Esophagus (tissue), 2 donors: ENCODE measurements around the gene GMPR. TPM values are rescaled to one million over a fixed set of nuclear protein-coding genes. Genes with fewer than 3 reads are reported as not detected.
"Not testable (repeated sequence)": the region's sequence is repeated elsewhere in the genome, so short reads cannot be mapped to it uniquely, and the experiment has no call there.

Experiments
- H3K27ac ChIP-seq, 2 donors: one replicate each; pipeline ENCODE4 v1.5.1; 2013; ENCODE audit warnings: low read depth in 2 of 2, mild to moderate bottlenecking in 2 of 2, inconsistent platforms in 1 of 2, low read length in 1 of 2, moderate library complexity in 1 of 2
- H3K27me3 ChIP-seq, 2 donors: one replicate each; pipeline ENCODE4 v1.6.1; 2013; ENCODE audit warnings: low read length in 2 of 2, control low read depth in 1 of 2, mild to moderate bottlenecking in 1 of 2; ENCODE audit not compliant: insufficient read depth in 2 of 2, control insufficient read depth in 1 of 2
- H3K36me3 ChIP-seq, 2 donors: one replicate each; pipeline ENCODE4 v1.6.1; 2013; ENCODE audit warnings: low read length in 1 of 2; ENCODE audit not compliant: control insufficient read depth in 2 of 2, insufficient read depth in 2 of 2
- H3K4me1 ChIP-seq, 2 donors: one replicate each; pipeline ENCODE4 v1.6.1; 2013; ENCODE audit warnings: low read length in 1 of 2; ENCODE audit not compliant: control insufficient read depth in 2 of 2, insufficient read depth in 2 of 2
- H3K4me3 ChIP-seq, 2 donors: one replicate each; pipeline ENCODE4 v1.5.1; 2013; ENCODE audit warnings: low read length in 2 of 2, mild to moderate bottlenecking in 2 of 2, low read depth in 1 of 2, moderate library complexity in 1 of 2
- H3K9me3 ChIP-seq, 2 donors: one replicate each; pipeline ENCODE4 v1.6.1; 2013; ENCODE audit warnings: mild to moderate bottlenecking in 2 of 2, low read depth in 1 of 2, low read length in 1 of 2, moderate library complexity in 1 of 2; ENCODE audit not compliant: control insufficient read depth in 2 of 2, insufficient read depth in 1 of 2
- WGBS, 2 donors: extraction: QIAGEN DNeasy Blood & Tissue Kit; methylation state at CpG; one replicate each; pipeline ENCODE4 v1.1.7; 2013; 5-methylcytosine and 5-hydroxymethylcytosine counted together
- polyA plus RNA-seq, 2 donors: library from polyadenylated mRNA; stranded (reverse); fragments of 200-250 nt; gene quantifications; one replicate each; pipeline ENCODE4 v1.2.3, GENCODE V29; 2013
- donor health status: healthy with polysubstance abuse.
- donor health status: Bipolar disorder and iron deficiency.

The GMPR gene
- polyA plus RNA-seq, 2 donors: 1.9 to 2.5 TPM

DNA sequence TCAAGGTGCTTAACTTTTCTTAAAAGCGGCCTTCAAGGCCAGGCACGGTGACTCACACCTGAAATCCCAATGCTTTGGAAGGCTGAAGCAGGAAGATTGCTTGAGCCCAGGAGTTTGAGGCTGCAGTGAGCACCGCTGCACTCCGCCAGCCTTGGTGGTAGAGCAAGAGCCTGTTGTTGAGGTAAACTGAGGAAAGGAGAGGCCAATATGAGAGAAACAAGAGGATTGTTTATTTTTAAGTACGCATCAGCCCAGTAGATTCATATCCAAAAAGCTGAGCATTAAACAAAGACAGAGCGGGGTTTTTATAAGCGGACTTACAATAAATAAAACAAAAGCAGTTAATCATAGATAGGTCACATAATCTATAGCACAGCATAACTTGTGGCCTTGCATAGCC lies 15.0 kb upstream of the GMPR start:
- Histone ChIP-seq H3K36me3 (no peaks in the 10 kb centered on the region), H3K4me1 (no peaks in the 10 kb centered on the region), H3K27me3 (no peaks in the 10 kb centered on the region), H3K4me3 (no peak overlapping the region), H3K9me3 (no peaks in the 10 kb centered on the region), H3K27ac (no peak overlapping the region)
- WGBS, 2 donors: 83 to 93% methylated on average over 7 of the region's 7 CpGs

DNA sequence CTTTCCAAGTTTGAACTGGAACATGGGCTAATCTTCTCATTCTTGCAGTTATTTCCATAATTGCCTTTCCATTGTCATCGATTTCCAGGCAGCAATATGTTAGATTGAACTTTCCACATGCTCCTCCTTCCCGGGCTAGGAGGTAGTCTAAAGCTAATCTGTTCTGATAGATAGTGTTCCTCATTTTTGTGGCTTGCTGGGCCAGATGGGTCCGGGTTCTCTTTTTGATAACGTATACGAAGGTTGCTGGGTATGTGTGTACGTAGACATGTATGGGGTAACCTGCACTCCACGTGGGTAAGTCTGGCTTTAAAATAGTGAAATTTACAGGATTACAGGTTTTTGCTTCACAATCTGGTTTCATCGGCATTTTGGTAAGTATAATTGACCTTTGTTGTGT lies 14.0 kb upstream of the GMPR start:
- WGBS, 2 donors: 83 to 84% methylated on average over 8 of the region's 8 CpGs

DNA sequence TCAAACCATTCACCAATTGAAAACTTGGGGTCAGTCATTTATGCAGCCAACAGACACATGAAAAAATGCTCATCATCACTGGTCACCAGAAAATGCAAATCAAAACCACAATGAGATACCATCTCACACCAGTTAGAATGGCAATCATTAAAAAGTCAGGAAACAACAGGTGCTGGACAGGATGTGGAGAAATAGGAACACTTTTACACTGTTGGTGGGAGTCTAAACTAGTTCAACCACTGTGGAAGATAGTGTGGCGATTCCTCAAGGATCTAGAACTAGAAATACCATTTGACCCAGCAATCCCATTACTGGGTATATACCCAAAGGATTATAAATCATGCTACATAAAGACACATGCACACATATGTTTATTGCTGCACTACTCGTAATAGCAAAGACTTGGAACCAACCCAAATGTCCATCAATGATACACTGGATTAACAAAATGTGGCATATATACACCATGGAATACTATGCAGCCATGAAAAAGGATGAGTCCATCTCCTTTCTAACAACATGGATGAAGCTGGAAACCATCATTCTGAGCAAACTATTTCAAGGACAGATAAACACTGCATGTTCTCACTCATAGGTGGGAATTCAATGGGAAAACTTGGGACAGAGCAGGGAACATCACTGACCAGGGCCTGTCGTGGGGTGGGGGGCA lies 13.2 kb upstream of the GMPR start:
- 76 to 88% methylated on average over 3 of the region's 3 CpGs for WGBS, 2 donors
- not testable (repeated sequence) for H3K4me1 ChIP-seq, H3K27me3 ChIP-seq, H3K9me3 ChIP-seq, H3K36me3 ChIP-seq, H3K4me3 ChIP-seq, H3K27ac ChIP-seq

More for the DNA sequence above, 14.0 kb upstream of the GMPR start:
- Histone ChIP-seq H3K4me3 (no peak overlapping the region), H3K9me3 (no peaks in the 10 kb centered on the region), H3K27me3 (no peaks in the 10 kb centered on the region), H3K4me1 (no peaks in the 10 kb centered on the region), H3K36me3 (no peaks in the 10 kb centered on the region), H3K27ac (no peak overlapping the region)

DNA sequence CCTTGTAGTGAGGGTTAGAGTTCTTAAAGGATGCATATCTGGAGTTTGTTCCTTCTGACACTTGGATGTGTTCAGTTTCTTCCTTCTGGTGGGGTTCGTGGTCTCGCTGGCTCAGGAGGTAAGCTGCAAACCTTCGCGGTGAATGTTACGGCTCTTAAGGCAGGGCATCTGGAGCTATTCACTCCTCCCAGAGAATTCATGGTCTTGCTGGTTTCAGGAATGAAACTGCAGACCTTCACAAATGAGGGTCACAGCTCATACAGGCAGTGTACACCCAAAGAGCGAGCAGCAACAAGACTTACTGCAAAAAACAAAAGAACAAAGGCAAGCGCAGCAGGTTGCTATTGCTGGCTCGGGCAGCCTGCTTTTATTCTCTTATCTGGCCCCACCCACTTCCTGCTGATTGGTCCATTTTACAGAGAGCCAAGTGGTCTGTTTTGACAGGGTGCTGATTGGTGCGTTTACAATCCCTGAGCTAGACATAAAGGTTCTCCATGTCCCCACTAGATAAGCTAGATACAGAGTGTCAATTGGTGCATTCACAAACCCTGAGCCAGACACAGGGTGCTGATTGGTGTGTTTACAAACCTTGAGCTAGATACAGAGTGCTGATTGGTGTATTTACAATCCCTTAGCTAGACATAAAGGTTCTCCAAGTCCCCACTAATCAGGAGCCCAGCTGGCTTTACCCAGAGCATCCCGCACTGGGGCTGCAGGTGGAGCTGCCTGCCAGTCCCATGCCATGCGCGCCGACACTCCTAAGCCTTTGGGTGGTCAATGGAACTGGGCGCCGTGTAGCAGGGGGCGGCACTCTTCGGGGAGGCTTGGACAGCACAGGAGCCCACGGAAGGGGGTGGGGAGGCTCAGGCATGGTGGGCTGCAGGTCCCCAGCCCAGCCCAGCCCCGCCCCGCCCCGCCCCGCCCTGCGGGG lies 12.0 kb upstream of the GMPR start:
- H3K36me3 ChIP-seq, H3K4me1 ChIP-seq, H3K27ac ChIP-seq, H3K27me3 ChIP-seq, H3K9me3 ChIP-seq, H3K4me3 ChIP-seq: not testable (repeated sequence)
- 87 to 90% methylated on average over 23 of the region's 23 CpGs for WGBS, 2 donors

DNA sequence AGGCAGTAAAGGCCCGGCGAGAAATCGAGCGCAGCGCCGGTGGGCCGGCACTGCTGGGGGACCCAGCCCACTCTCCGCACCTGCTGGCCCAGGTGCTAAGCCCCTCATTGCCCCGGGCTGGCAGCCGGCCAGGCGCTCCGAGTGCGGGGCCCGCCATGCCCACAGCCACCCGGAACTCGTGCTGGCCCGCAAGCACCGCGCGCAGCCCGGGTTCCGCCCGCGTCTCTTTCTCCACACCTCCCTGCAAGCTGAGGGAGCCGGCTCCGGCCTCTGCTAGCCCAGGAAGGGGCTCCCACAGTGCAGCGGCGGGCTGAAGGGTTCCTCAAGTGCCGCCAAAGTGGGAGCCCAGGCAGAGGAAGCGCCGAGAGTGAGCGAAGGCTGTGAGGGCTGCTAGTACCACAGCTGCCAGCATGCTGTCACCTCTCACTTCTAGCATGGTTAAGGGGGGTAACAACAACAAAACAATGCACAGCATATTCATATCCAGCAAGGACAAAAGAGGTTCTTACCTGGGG lies 11.3 kb upstream of the GMPR start:
- 91 to 94% methylated on average over 25 to 32 of the region's 32 CpGs for WGBS, 2 donors
- no peak overlapping the region for H3K27ac ChIP-seq
- H3K9me3 ChIP-seq: no peaks in the 10 kb centered on the region
- no peak overlapping the region for H3K4me3 ChIP-seq
- no peaks in the 10 kb centered on the region for H3K36me3 ChIP-seq
- H3K27me3 ChIP-seq: no peaks in the 10 kb centered on the region
- no peaks in the 10 kb centered on the region for H3K4me1 ChIP-seq

DNA sequence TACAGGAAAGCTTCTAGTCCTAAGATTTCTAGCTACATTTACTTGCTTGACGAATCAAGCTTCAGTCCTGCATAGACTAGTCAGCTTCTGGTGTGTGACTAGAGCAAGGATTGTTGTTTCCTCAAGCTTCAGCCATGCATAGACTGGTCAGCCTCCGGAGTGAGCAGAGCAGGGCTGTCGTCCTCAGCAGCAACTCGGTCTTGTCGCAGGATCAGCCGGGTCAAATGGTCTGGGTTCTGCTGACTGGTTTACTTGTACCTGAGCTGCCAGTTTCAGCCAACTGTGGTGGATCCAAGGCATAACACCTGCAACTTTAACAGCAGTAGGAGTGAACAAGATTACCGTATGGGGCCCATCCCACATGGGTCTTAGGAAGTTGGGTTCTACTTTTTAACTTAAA lies 10.8 kb upstream of the GMPR start:
- Histone ChIP-seq H3K27me3 (no peaks in the 10 kb centered on the region), H3K9me3 (no peaks in the 10 kb centered on the region), H3K36me3 (no peaks in the 10 kb centered on the region), H3K4me3 (no peak overlapping the region), H3K4me1 (no peaks in the 10 kb centered on the region), H3K27ac (no peak overlapping the region)
- 84 to 87% methylated on average over 7 of the region's 7 CpGs for WGBS, 2 donors

DNA sequence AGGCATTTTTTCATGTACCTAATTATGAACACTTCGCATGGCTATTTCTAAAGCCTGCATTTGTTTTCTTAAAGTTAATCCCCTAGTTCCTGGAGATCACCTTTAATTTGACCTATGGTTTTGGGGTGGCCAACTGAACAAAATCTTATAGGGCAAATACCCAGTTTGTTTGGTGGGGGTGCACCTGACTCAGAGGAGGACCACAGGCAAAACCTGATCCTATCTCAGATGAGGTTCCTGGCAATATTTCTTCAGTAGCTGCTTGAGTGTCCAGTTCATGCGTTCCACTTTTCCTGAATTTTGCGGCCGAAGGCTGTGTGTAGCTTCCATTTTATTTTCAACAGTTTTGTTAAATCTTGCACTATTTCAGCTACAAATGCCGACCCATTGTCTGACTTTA lies 10.3 kb upstream of the GMPR start:
- Histone ChIP-seq H3K27me3 (no peaks in the 10 kb centered on the region), H3K36me3 (no peaks in the 10 kb centered on the region), H3K4me3 (no peak overlapping the region), H3K27ac (no peak overlapping the region), H3K9me3 (no peaks in the 10 kb centered on the region), H3K4me1 (no peaks in the 10 kb centered on the region)
- WGBS, 2 donors: 88 to 97% methylated on average over 5 of the region's 5 CpGs

DNA sequence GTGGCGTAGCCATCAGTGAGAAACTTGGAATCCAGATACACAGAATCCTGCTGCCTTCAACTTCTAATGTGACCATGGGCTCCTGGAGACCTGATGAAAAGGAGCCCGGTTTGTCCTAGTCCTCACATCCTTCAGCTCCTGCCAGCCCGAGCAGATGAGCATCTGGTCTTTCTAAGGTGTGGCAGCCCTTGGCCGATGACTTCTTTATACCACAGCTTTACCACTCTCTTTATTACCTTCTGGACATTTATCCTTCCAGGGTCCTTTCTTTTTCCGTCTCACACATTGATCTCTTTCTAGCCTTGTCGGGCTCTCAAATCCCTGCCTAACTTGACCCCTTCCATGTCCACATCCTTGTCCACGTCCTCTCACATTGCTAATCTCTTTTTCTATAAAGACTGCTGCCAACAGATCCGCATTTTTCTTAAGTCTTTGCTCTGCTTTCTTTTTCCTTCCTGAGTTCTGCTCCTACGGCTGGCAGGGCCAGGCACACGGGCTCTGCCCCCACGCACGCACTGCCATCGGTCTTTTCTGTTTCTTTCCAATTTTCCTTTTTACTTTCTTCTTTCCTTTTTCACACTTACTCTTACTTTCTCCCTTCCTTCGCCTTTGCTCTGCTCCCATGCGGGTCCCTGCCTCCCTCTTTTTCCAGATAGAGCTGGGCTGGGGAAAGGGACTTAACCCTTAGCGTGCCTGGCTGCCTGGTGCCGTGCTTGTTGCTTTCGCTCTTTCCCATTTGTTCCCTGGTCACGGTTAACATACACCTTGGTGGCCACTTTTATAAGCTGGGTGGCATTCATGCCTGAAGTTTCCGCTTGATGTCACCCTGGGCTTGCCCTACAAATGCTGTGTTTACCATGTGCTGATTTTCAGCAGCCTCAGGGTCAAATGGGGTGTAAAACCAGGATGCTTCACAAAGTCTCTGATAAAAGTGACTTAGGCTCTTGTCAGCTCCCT lies 9.4 kb upstream of the GMPR start:
- Histone ChIP-seq H3K9me3 (no peaks in the 10 kb centered on the region), H3K27ac (no peak overlapping the region), H3K4me3 (no peak overlapping the region), H3K4me1 (no peaks in the 10 kb centered on the region), H3K27me3 (no peaks in the 10 kb centered on the region), H3K36me3 (no peaks in the 10 kb centered on the region)
- WGBS, 2 donors: 36 to 48% methylated on average over 19 to 20 of the region's 20 CpGs

DNA sequence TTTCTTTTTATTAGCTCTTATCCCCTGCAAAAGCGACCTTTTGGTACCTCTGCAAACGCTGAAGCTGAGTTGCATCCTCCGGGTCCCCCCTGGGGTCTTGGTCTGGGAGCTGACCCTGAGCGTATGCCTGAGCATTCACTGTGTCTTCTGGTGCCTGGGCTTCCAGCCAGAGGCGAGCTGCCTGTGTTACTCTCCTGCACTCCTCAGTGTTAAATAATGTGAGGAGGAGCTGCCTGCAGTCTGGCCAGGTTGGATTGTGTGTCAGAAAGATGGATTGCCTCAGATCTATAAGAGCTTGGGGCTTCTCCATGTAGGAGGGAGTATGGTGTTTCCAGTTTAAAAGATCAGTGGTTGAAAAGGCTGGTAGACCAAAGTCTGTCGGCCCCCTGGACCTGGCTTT lies 8.7 kb upstream of the GMPR start:
- Histone ChIP-seq H3K27ac (no peak overlapping the region), H3K4me1 (no peaks in the 10 kb centered on the region), H3K4me3 (no peak overlapping the region), H3K27me3 (no peaks in the 10 kb centered on the region), H3K9me3 (no peaks in the 10 kb centered on the region), H3K36me3 (no peaks in the 10 kb centered on the region)
- 29 to 32% methylated on average over 6 of the region's 6 CpGs for WGBS, 2 donors
